Measurements from ENCODE around the gene JARID2.

DNA sequence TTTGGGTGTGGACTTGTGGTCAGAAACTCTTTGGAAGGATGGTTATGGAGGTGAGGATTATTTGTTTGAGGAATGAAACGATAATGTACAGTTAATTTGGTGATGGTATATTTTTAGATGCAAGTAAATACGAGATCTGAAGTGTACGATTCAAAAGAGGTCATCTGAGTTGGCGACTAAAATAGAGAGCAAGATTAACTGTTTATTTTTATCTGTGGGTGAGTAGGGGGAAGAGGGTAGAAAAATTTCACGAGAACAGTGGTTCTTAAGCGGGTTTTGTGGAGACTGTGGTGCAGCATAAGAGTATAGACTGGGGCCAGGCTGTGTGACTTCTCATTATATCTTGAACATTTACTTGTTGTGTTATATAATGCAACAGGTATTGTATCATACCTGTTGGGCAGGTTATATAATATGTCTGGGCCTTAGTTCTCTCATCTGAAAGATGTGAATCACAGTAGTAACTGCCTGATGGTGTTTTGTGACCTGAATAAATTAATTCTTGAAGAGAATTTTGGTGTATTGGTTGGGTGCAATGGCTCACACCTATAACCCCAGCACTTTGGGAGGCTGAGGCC lies 171.2 kb downstream of the JARID2 start:
- TF ChIP-seq, protein P1, sequence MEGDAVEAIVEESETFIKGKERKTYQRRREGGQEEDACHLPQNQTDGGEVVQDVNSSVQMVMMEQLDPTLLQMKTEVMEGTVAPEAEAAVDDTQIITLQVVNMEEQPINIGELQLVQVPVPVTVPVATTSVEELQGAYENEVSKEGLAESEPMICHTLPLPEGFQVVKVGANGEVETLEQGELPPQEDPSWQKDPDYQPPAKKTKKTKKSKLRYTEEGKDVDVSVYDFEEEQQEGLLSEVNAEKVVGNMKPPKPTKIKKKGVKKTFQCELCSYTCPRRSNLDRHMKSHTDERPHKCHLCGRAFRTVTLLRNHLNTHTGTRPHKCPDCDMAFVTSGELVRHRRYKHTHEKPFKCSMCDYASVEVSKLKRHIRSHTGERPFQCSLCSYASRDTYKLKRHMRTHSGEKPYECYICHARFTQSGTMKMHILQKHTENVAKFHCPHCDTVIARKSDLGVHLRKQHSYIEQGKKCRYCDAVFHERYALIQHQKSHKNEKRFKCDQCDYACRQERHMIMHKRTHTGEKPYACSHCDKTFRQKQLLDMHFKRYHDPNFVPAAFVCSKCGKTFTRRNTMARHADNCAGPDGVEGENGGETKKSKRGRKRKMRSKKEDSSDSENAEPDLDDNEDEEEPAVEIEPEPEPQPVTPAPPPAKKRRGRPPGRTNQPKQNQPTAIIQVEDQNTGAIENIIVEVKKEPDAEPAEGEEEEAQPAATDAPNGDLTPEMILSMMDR (conservative IDR thresholded peaks at IDR 0.05; ENCODE audit: low read length), result no peak
- TF ChIP-seq EZH2phosphoT487 (IDR thresholded peaks at IDR 0.05; ENCODE audit: borderline replicate concordance, low read depth, low read length), result no peak
